ENCODE measurements around the gene KCNC1. TPM values are rescaled to one million over a fixed set of nuclear protein-coding genes. Genes with fewer than 3 reads are reported as not detected.

KCNC1 gene
- total and polyA plus RNA-seq, 2 experiments from 2014 or later: 0.11 TPM; not detected in 1

DNA sequence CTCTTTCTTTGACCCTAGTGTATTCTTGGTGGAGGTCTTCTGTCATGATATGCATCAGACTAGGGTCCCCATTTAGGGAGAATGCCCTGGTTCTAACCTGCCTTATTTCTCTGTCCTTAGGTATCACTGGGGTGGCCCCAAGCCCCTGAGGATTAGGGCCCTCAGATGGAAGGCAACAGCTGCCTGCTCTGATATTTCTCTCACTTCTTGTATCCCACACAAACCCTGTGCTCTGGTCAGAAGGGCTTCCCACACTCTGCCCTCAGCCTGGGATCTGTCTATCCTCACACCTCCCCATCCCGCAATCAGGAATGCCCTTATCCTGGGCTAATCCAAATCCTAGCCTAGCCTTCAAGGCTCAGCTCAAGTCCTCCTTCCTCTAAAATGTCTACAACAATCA lies 75.5 kb downstream of the KCNC1 start:
- Mint-ChIP-seq H3K4me1 (no peaks in the 10 kb centered on the region; the same call in 1 of the 3 replicates), H3K27me3 (ENCODE audit: insufficient read depth, low read depth, poor library complexity) (peaks cover 7% of the 10 kb centered on the region), H3K4me3 (no peak overlapping the region), H3K36me3 (ENCODE audit: low read depth) (no peaks in the 10 kb centered on the region), H3K27ac (no peak overlapping the region), H3K9me3 (no peaks in the 10 kb centered on the region; the same call in 2 of the 3 replicates)
- no peak overlapping the region for H3K4me3 ChIP-seq
- no peaks in the 10 kb centered on the region for H3K4me1 ChIP-seq (ENCODE audit: insufficient read depth)
- H3K9me2 ChIP-seq (ENCODE audit: insufficient read depth): no peaks in the 10 kb centered on the region
- DNase-seq (ENCODE audit: low spot score) (no peak), ATAC-seq (no peak)
- H2AFZ ChIP-seq: no peak overlapping the region
- H3K79me2 ChIP-seq (replicated peaks; ENCODE audit: insufficient read depth): no peaks in the 10 kb centered on the region
- H3K27ac ChIP-seq (ENCODE audit: low read depth): no peak overlapping the region
- no peak for TF ChIP-seq JUNB (IDR thresholded peaks at IDR 0.05; ENCODE audit: unreplicated experiment)
- H4K20me1 ChIP-seq (replicated peaks; ENCODE audit: insufficient read depth): no peaks in the 10 kb centered on the region
- H3K27me3 ChIP-seq (ENCODE audit: insufficient read depth): no peaks in the 10 kb centered on the region
- H3K36me3 ChIP-seq (ENCODE audit: insufficient read depth): no peaks in the 10 kb centered on the region
- no peak overlapping the region for H3K4me2 ChIP-seq
- H3F3A ChIP-seq (replicated peaks; ENCODE audit: low read depth): no peaks in the 10 kb centered on the region

DNA sequence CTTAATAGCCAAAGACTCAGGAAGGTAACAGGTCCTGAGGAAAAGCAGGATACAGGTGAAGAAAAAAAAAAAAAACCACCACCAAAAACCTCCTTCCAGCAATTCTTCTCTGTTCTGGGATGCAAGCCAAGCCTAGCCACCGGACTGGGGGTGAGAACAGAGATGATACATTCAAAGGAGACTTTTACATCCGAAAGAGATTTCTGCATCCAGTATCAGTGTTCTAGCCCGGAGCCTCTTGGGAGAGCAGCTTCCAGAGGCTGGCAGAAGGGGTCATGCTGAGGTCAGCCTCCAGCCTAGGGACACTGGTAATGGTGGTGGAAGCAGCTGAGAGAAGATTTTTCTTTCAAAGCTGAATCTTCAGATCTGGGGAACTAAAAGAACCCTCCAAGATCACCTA lies 76.2 kb downstream of the KCNC1 start:
- Histone ChIP-seq H3K4me1 (ENCODE audit: insufficient read depth) (no peaks in the 10 kb centered on the region), H3K4me3 (no peak overlapping the region), H3K27ac (ENCODE audit: low read depth) (no peak overlapping the region), H2AFZ (no peak overlapping the region), H4K20me1 (replicated peaks; ENCODE audit: insufficient read depth) (no peaks in the 10 kb centered on the region), H3K27me3 (ENCODE audit: insufficient read depth) (no peaks in the 10 kb centered on the region), H3K9me2 (ENCODE audit: insufficient read depth) (no peaks in the 10 kb centered on the region), H3K36me3 (ENCODE audit: insufficient read depth) (no peaks in the 10 kb centered on the region), H3K4me2 (no peak overlapping the region), H3F3A (replicated peaks; ENCODE audit: low read depth) (no peaks in the 10 kb centered on the region), H3K79me2 (replicated peaks; ENCODE audit: insufficient read depth) (no peaks in the 10 kb centered on the region)
- no peak for DNase-seq (ENCODE audit: low spot score)
- H3K4me3 Mint-ChIP-seq: no peak overlapping the region
- H3K27me3 Mint-ChIP-seq (ENCODE audit: insufficient read depth, low read depth, poor library complexity): peaks cover 7% of the 10 kb centered on the region
- no peak overlapping the region for H3K27ac Mint-ChIP-seq
- no peaks in the 10 kb centered on the region; the same call in 1 of the 3 replicates for H3K4me1 Mint-ChIP-seq
- no peaks in the 10 kb centered on the region; the same call in 2 of the 3 replicates for H3K9me3 Mint-ChIP-seq
- no peaks in the 10 kb centered on the region for H3K36me3 Mint-ChIP-seq (ENCODE audit: low read depth)
- ATAC-seq: no peak
- TF ChIP-seq, protein P1, sequence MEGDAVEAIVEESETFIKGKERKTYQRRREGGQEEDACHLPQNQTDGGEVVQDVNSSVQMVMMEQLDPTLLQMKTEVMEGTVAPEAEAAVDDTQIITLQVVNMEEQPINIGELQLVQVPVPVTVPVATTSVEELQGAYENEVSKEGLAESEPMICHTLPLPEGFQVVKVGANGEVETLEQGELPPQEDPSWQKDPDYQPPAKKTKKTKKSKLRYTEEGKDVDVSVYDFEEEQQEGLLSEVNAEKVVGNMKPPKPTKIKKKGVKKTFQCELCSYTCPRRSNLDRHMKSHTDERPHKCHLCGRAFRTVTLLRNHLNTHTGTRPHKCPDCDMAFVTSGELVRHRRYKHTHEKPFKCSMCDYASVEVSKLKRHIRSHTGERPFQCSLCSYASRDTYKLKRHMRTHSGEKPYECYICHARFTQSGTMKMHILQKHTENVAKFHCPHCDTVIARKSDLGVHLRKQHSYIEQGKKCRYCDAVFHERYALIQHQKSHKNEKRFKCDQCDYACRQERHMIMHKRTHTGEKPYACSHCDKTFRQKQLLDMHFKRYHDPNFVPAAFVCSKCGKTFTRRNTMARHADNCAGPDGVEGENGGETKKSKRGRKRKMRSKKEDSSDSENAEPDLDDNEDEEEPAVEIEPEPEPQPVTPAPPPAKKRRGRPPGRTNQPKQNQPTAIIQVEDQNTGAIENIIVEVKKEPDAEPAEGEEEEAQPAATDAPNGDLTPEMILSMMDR (conservative IDR thresholded peaks at IDR 0.05; ENCODE audit: low read depth in 2 of 2): no peak
- TF ChIP-seq EZH2 (IDR thresholded peaks at IDR 0.05; ENCODE audit: low read depth, unreplicated experiment) (no peak), ZNF114 (CRISPR knock-in tag; IDR thresholded peaks at IDR 0.05) (no peak), EZH2phosphoT487 (IDR thresholded peaks at IDR 0.05; ENCODE audit: unreplicated experiment) (no peak), CREB1 (CRISPR knock-in tag; IDR thresholded peaks at IDR 0.05; ENCODE audit: low read depth) (no peak), STAT1 (IDR thresholded peaks at IDR 0.05; ENCODE audit: unreplicated experiment) (no peak), JUNB (IDR thresholded peaks at IDR 0.05; ENCODE audit: unreplicated experiment) (no peak)
- TF ChIP-seq, protein P2, sequence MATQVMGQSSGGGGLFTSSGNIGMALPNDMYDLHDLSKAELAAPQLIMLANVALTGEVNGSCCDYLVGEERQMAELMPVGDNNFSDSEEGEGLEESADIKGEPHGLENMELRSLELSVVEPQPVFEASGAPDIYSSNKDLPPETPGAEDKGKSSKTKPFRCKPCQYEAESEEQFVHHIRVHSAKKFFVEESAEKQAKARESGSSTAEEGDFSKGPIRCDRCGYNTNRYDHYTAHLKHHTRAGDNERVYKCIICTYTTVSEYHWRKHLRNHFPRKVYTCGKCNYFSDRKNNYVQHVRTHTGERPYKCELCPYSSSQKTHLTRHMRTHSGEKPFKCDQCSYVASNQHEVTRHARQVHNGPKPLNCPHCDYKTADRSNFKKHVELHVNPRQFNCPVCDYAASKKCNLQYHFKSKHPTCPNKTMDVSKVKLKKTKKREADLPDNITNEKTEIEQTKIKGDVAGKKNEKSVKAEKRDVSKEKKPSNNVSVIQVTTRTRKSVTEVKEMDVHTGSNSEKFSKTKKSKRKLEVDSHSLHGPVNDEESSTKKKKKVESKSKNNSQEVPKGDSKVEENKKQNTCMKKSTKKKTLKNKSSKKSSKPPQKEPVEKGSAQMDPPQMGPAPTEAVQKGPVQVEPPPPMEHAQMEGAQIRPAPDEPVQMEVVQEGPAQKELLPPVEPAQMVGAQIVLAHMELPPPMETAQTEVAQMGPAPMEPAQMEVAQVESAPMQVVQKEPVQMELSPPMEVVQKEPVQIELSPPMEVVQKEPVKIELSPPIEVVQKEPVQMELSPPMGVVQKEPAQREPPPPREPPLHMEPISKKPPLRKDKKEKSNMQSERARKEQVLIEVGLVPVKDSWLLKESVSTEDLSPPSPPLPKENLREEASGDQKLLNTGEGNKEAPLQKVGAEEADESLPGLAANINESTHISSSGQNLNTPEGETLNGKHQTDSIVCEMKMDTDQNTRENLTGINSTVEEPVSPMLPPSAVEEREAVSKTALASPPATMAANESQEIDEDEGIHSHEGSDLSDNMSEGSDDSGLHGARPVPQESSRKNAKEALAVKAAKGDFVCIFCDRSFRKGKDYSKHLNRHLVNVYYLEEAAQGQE (IDR thresholded peaks at IDR 0.05; ENCODE audit: unreplicated experiment): no peak
- TF ChIP-seq, protein P3, sequence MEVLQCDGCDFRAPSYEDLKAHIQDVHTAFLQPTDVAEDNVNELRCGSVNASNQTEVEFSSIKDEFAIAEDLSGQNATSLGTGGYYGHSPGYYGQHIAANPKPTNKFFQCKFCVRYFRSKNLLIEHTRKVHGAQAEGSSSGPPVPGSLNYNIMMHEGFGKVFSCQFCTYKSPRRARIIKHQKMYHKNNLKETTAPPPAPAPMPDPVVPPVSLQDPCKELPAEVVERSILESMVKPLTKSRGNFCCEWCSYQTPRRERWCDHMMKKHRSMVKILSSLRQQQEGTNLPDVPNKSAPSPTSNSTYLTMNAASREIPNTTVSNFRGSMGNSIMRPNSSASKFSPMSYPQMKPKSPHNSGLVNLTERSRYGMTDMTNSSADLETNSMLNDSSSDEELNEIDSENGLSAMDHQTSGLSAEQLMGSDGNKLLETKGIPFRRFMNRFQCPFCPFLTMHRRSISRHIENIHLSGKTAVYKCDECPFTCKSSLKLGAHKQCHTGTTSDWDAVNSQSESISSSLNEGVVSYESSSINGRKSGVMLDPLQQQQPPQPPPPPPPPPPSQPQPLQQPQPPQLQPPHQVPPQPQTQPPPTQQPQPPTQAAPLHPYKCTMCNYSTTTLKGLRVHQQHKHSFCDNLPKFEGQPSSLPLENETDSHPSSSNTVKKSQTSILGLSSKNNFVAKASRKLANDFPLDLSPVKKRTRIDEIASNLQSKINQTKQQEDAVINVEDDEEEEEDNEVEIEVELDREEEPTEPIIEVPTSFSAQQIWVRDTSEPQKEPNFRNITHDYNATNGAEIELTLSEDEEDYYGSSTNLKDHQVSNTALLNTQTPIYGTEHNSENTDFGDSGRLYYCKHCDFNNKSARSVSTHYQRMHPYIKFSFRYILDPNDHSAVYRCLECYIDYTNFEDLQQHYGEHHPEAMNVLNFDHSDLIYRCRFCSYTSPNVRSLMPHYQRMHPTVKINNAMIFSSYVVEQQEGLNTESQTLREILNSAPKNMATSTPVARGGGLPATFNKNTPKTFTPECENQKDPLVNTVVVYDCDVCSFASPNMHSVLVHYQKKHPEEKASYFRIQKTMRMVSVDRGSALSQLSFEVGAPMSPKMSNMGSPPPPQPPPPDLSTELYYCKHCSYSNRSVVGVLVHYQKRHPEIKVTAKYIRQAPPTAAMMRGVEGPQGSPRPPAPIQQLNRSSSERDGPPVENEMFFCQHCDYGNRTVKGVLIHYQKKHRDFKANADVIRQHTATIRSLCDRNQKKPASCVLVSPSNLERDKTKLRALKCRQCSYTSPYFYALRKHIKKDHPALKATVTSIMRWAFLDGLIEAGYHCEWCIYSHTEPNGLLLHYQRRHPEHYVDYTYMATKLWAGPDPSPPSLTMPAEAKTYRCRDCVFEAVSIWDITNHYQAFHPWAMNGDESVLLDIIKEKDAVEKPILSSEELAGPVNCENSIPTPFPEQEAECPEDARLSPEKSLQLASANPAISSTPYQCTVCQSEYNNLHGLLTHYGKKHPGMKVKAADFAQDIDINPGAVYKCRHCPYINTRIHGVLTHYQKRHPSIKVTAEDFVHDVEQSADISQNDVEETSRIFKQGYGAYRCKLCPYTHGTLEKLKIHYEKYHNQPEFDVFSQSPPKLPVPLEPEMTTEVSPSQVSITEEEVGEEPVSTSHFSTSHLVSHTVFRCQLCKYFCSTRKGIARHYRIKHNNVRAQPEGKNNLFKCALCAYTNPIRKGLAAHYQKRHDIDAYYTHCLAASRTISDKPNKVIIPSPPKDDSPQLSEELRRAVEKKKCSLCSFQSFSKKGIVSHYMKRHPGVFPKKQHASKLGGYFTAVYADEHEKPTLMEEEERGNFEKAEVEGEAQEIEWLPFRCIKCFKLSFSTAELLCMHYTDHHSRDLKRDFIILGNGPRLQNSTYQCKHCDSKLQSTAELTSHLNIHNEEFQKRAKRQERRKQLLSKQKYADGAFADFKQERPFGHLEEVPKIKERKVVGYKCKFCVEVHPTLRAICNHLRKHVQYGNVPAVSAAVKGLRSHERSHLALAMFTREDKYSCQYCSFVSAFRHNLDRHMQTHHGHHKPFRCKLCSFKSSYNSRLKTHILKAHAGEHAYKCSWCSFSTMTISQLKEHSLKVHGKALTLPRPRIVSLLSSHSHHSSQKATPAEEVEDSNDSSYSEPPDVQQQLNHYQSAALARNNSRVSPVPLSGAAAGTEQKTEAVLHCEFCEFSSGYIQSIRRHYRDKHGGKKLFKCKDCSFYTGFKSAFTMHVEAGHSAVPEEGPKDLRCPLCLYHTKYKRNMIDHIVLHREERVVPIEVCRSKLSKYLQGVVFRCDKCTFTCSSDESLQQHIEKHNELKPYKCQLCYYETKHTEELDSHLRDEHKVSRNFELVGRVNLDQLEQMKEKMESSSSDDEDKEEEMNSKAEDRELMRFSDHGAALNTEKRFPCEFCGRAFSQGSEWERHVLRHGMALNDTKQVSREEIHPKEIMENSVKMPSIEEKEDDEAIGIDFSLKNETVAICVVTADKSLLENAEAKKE (CRISPR knock-in tag; IDR thresholded peaks at IDR 0.05): no peak

Measured in GM23338 (cell line).